Central memory CD8-positive, alpha-beta T cell (primary cell): ENCODE data around the gene PPM1F.

Experiments used
- ATAC-seq: fragments of 150-1000 bp; cut with Tn5 transposase; replicated peaks from 2 replicates; pipeline ENCODE4 v1.10.0; 2022; ENCODE audit warnings: mild to moderate bottlenecking, moderate FRiP score, moderate number of reproducible peaks; ENCODE audit not compliant: poor library complexity, severe bottlenecking; ENCODE audit errors: extremely low read depth
- DNase-seq, 2 donors: peaks; one replicate each; pipeline ENCODE4 v3.0.0; 2021; ENCODE audit warnings: low spot score in 2 of 2
- H3K27ac Mint-ChIP-seq: one replicate; pipeline ENCODE4 v1.8.0; 2022; ENCODE audit warnings: low read depth, mild to moderate bottlenecking, moderate library complexity, mixed read lengths
- H3K27me3 Mint-ChIP-seq: one replicate; pipeline ENCODE4 v1.8.0; 2022; ENCODE audit warnings: mixed read lengths
- H3K36me3 Mint-ChIP-seq: one replicate; pipeline ENCODE4 v1.8.0; 2022; ENCODE audit warnings: mild to moderate bottlenecking, moderate library complexity, mixed read lengths; ENCODE audit not compliant: insufficient read depth
- H3K4me1 Mint-ChIP-seq: one replicate; pipeline ENCODE4 v1.8.0; 2022; ENCODE audit warnings: mixed read lengths
- H3K4me3 Mint-ChIP-seq: one replicate; pipeline ENCODE4 v1.8.0; 2022; ENCODE audit warnings: mild to moderate bottlenecking, moderate library complexity, mixed read lengths
- H3K9me3 Mint-ChIP-seq: one replicate; pipeline ENCODE4 v1.8.0; 2022; ENCODE audit warnings: mixed read lengths

Gene PPM1F

DNA sequence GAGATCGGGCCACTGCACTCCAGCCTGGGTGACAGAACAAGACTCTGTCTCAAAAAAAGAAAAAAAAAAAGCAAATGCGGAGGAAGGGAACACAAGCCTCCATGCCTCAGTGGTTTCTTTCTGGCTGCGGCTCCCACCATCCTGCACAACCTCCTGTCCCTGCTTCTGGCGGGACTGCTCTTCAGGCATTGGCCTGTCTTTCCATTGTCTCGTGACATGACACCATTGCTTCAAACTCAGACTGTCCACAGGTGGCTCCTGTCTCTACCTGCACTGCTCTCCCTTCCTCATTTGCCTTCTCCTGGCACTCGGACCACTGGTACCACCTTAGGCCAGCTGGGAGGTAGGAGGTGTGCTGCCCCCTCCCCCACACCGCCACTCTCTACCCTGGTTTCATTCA is 10.6 kb upstream of the PPM1F start:
- Mint-ChIP-seq H3K4me1 (no peaks in the 10 kb centered on the region), H3K4me3 (no peak overlapping the region), H3K36me3 (peaks cover 12% of the 10 kb centered on the region), H3K27me3 (no peaks in the 10 kb centered on the region), H3K27ac (no peak overlapping the region), H3K9me3 (no peaks in the 10 kb centered on the region)
- DNase-seq (no peak), ATAC-seq (no peak)

GRCh38 chr22:21962655-21962949 is 10.0 kb upstream of the PPM1F start:
- H3K36me3 Mint-ChIP-seq = peaks cover 12% of the 10 kb centered on the region
- H3K27ac Mint-ChIP-seq = no peak overlapping the region

DNA sequence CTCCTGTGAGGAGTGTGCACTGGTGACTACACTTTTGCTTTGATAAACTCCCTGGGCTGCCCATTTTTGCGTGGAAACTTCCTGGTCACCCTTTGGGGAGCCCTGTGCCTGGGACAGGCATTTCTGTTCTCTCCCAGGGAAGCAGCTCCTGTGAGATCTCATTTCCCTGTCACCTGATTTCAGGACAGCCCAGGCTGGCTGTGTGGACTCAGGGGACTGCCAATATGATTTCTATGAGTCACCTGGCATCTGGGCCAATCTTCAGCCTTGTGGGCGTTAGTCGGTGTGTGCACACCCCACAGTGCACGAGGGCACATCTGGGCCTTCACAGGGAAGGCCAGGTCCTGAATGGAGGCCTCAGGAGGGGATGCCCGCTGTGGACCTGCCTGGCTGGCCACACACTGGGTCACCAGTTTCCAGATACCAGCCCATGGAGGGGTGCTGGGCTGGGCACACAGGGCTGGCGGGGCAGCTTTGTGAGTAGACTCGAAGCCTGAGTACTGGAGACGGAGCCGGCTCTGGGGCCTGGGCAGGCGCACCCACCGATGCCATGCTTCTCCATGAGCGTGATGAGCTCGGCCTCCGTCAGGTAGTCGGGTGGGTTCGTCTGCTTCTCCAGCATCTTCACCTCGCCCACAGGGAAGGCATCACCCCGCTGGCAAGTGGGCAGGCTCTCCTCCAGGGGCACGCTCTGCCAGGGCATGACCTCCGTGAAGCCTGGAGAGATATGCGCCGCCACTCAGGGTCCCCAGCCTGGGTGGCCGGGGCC is 9.4 kb upstream of the PPM1F start:
- Mint-ChIP-seq H3K36me3 (peaks cover 10% of the 10 kb centered on the region), H3K4me3 (no peak overlapping the region), H3K27ac (no peak overlapping the region), H3K4me1 (no peaks in the 10 kb centered on the region), H3K27me3 (no peaks in the 10 kb centered on the region), H3K9me3 (no peaks in the 10 kb centered on the region)
- DNase-seq (no peak), ATAC-seq (no peak)

More at GRCh38 chr22:21962655-21962949, 10.0 kb upstream of the PPM1F start:
- H3K4me3 Mint-ChIP-seq = no peak overlapping the region
- H3K4me1 Mint-ChIP-seq = no peaks in the 10 kb centered on the region
- ATAC-seq = no peak
- no peak for DNase-seq
- no peaks in the 10 kb centered on the region for H3K27me3 Mint-ChIP-seq
- no peaks in the 10 kb centered on the region for H3K9me3 Mint-ChIP-seq

- no peak for ATAC-seq
These were observed 8.6 kb upstream of the PPM1F start for GRCh38 chr22:21961127-21961867.

GRCh38 chr22:21960200-21961126 is 7.8 kb upstream of the PPM1F start:
- H3K27ac Mint-ChIP-seq = no peak overlapping the region
- no peaks in the 10 kb centered on the region for H3K9me3 Mint-ChIP-seq
- DNase-seq = no peak
- no peaks in the 10 kb centered on the region for H3K4me1 Mint-ChIP-seq
- peaks cover 6% of the 10 kb centered on the region for H3K36me3 Mint-ChIP-seq
- H3K4me3 Mint-ChIP-seq = no peak overlapping the region
- no peak for ATAC-seq
- no peaks in the 10 kb centered on the region for H3K27me3 Mint-ChIP-seq

More at GRCh38 chr22:21961127-21961867, 8.6 kb upstream of the PPM1F start:
- no peak for DNase-seq
- Mint-ChIP-seq H3K4me3 (no peak overlapping the region), H3K27me3 (no peaks in the 10 kb centered on the region), H3K27ac (no peak overlapping the region), H3K36me3 (peaks cover 9% of the 10 kb centered on the region), H3K9me3 (no peaks in the 10 kb centered on the region), H3K4me1 (no peaks in the 10 kb centered on the region)

DNA sequence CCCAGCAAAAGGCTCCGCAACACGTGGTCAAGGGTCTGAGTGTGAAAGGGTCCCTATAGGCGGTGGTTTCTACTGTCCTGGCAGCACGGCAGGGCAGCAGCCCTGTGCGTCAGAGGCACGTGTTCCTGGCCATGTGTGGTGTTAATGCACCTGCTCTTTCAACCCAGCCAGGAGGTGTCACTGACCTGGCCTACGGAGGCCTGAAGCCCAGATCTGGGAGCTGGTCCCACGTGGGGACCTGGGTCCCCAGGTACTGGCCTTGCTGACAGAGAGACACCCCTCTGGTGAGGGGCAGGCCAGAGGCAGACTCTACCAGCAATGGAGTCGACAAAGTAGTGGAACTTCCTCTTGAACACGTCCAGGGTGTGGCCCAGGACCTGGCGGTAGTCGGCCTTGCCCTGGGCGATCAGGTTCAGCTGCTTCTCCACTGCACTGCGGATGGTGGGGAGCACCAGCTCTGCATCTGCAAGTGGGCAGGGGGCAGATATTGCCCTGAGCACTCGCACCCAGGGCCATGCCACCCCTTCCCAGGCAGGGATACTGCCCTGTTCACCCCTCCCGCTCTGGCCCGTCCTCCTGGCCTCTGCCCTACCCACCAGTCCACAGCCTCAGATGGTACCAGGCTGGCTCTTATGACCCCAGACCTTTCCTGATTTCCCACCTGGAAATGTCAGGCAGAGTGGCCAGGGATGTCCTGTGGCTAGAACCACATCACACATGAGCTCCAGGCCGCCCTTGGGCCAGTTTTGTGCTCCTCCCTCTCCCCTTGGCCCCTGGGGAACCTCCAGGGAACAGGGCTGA is 6.8 kb upstream of the PPM1F start:
- Mint-ChIP-seq H3K4me1 (no peaks in the 10 kb centered on the region), H3K27me3 (no peaks in the 10 kb centered on the region), H3K9me3 (no peaks in the 10 kb centered on the region), H3K27ac (no peak overlapping the region), H3K4me3 (no peak overlapping the region), H3K36me3 (peaks cover 2% of the 10 kb centered on the region)
- DNase-seq (no peak), ATAC-seq (no peak)

- no peak for ATAC-seq
- Mint-ChIP-seq H3K27me3 (no peaks in the 10 kb centered on the region), H3K36me3 (peaks cover 4% of the 10 kb centered on the region), H3K4me1 (no peaks in the 10 kb centered on the region), H3K4me3 (no peak overlapping the region), H3K9me3 (no peaks in the 10 kb centered on the region), H3K27ac (no peak overlapping the region)
- DNase-seq = no peak
These were observed 6.0 kb upstream of the PPM1F start for GRCh38 chr22:21958360-21959273.

DNA sequence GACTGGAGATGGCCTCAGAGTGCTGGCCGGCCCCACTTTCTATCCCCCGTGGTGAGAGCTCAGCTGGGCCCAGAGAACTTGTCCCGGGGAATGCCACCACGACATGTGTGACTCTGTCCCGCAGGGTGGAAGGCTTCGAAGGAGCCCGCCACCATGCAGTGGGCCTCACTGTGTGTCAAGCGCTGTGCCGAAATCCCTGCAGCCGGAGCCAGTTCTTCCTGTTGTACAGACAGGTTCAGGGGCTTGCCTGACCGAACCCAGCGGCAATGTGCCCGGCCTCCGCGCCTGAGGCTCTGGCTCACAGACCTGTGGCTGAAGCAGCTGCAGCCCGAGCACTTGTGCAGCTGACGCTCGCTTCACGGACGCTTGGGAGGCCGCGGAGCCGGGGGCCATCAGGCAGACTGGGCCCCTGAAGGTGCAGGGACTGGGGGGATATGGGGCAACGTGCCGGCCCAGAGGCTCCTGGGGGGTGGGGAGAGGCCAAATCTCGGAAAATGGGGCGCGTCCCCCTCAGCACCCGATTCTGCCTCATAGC is 650 bp downstream of the PPM1F start:
- no peaks in the 10 kb centered on the region for H3K27me3 Mint-ChIP-seq
- H3K36me3 Mint-ChIP-seq = peaks cover 12% of the 10 kb centered on the region
- ATAC-seq = no peak
- peak overlapping the region; percentile 53 for H3K27ac Mint-ChIP-seq
- peaks cover 43% of the 10 kb centered on the region for H3K4me1 Mint-ChIP-seq
- DNase-seq = no peak
- no peaks in the 10 kb centered on the region for H3K9me3 Mint-ChIP-seq
- H3K4me3 Mint-ChIP-seq = peak overlapping the region; percentile 77

DNA sequence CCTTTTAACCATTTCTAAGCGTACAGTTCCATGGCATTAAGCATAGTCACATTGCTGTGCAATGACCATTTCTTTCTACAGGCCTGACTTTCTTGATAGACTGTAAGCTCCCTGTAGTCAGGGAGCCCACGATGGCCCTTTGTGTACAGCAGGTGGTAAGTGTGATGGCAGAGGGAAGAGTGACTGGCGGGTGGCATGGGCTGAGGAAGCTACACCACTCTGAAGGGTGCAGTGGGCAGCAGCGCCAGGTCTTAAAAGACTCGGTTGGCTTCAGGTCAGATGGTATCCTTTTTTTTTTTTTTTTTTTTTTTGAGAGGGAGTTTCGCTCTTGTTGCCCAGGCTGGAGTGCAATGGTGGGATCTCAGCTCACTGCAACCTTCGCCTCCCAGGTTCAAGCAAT is 1.6 kb downstream of the PPM1F start:
- no peak overlapping the region for H3K27ac Mint-ChIP-seq
- ATAC-seq (no peak), DNase-seq (no peak)
- H3K4me3 Mint-ChIP-seq = peak overlapping the region; percentile 62
- H3K9me3 Mint-ChIP-seq = no peaks in the 10 kb centered on the region
- peaks cover 12% of the 10 kb centered on the region for H3K36me3 Mint-ChIP-seq
- no peaks in the 10 kb centered on the region for H3K27me3 Mint-ChIP-seq
- H3K4me1 Mint-ChIP-seq = peaks cover 47% of the 10 kb centered on the region

DNA sequence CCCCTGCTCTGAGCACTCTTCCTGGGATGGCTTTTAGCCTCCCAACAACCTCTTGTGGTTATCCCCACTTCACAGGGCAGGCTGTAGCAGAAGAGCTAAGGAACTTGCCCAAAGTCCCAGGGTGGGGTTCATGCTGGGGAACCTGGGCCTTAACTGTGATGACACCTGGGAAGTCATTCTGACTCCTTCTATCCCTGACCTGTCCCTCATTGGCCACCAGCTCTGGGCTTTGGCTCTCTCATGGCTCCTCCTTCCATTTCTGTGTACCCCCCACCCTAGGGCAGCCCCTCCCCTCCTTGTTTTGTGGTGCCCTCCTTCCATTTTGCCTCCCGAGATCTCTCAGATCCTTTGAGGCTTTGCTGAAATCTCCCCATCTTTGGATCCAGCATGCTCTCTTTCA is 2.7 kb downstream of the PPM1F start:
- Mint-ChIP-seq H3K4me1 (peaks cover 50% of the 10 kb centered on the region), H3K27ac (no peak overlapping the region)

GRCh38 chr22:21949569-21949918 is 3.1 kb downstream of the PPM1F start:
- DNase-seq = no peak
- Mint-ChIP-seq H3K27me3 (no peaks in the 10 kb centered on the region), H3K27ac (no peak overlapping the region), H3K9me3 (no peaks in the 10 kb centered on the region), H3K4me1 (peaks cover 50% of the 10 kb centered on the region), H3K4me3 (no peak overlapping the region), H3K36me3 (peaks cover 12% of the 10 kb centered on the region)
- ATAC-seq = no peak

More for the DNA sequence above, 2.7 kb downstream of the PPM1F start:
- no peaks in the 10 kb centered on the region for H3K9me3 Mint-ChIP-seq
- no peak overlapping the region for H3K4me3 Mint-ChIP-seq
- peaks cover 12% of the 10 kb centered on the region for H3K36me3 Mint-ChIP-seq
- DNase-seq = no peak
- ATAC-seq = no peak
- no peaks in the 10 kb centered on the region for H3K27me3 Mint-ChIP-seq
